Activated CD8-positive, alpha-beta memory T cell treated with anti-CD3 and anti-CD28 coated beads, Interleukin-2, amount 50 U/mL, for 1 hour (primary cell): Measurements from ENCODE around the gene TRAPPC1.
A peak's percentile ranks its signal among the peaks of the same experiment; 100 is the strongest.

Experiments used
- DNase-seq: peaks from one replicate; pipeline ENCODE4 v3.0.0-alpha.2; 2020; ENCODE audit errors: extremely low read depth

The TRAPPC1 gene

GRCh38 chr17:7940743-7941142 is 9.0 kb upstream of the TRAPPC1 start:
- DNase-seq, result no peak

DNA sequence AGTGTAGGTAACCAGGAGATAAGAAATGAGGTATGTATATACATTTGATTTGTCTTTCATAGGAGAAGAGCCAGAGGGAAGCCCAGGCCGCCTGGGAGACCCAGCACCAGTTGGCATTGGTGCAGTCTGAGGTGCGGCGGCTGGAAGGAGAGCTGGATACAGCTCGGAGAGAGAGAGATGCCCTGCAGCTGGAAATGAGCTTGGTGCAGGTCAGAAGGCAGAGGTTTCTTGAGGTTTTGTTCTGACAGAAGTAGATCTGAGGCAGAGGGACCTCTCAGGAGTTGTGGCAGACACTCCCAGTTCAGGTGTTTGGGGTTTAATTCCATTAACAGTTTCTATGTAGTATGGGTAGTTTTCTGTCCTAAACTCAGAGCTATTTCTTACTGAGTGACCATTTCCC is 8.3 kb upstream of the TRAPPC1 start:
- DNase-seq, result no peak

- DNase-seq, result no peak
Measured at GRCh38 chr17:7935859-7936258, 4.1 kb upstream of the TRAPPC1 start.

DNA sequence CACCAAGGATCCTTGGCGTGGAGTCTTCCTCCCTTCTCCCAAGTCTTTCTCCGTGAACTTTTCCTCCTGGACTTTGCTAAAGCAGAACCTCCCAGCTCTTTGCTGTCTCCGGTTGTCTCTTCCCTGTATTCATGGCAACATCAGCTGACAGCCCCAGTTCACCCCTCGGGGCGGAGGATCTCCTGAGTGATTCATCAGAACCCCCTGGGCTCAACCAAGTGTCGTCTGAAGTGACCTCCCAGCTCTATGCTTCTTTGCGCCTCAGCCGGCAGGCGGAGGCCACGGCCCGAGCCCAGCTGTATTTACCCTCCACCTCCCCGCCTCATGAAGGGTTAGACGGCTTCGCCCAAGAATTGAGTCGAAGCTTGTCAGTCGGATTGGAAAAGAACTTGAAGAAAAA is 1.2 kb upstream of the TRAPPC1 start:
- DNase-seq, result no peak

DNA sequence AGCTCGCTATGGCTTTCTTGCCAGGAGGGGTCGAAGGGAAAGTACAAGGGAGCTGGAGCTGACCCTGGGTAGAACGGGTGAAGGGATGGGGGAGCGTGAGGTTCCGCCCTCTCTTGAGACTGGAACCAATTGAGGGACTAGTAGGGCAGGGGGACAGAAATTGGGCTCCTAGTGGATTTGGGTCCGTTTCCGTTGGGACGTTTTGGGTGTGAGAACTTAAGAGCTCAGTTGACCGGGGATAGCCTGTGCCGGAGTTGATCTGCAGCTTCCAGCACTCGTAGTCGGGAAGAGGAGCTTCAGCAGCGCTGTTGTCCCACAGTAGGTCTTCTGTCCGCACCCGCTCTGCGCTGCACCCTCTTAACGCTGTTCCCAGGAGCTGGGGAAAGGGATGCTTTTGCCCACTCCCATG is 741 bp upstream of the TRAPPC1 start:
- no peak for DNase-seq

DNA sequence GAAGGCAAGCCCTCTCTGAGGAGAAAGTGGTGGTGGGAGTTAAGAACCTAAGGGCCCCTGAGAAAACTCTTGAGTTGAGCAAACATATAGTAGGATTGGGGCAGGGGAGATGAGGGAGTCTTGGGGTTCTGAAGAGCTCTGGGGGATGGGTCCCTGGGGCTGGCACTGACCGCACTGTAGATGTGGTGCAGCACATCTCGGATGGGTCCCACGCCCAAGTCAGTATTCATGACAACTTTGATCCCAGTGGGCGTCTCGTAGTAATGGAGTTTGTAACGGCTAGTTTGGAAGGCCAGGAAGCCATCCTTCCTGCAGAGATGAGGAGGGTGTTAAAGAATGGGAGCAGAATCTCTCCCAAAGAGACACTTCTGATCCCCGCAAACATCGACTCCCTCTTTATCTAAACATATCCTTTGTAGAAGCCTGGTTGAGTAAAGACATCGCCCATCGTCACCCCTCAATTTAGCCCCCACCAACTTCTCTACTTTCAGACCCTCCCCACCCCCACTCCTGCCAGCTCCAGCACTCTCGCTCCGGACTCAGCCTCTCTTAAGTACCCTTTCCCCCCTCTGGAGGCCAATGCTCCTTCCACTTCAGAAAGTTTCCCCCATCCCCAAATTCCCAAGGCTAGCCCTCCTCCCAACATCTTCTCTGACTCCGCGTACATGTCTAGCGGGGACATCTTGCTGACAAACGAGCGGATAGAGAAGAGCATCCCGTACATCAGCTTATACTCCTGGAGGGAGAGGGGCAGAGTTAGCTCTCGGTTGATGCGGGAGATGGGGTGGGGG is 710 bp downstream of the TRAPPC1 start:
- no peak for DNase-seq

GRCh38 chr17:7929158-7930023 is 2.4 kb downstream of the TRAPPC1 start, which contains the start of gene KCNAB3:
Gene KCNAB3, minus strand, starts transcription at chr17:7929856. Its CDS starts 421 bp downstream, at chr17:7929435.
- no peak for DNase-seq

GRCh38 chr17:7927596-7927995 is 4.2 kb downstream of the TRAPPC1 start:
- no peak for DNase-seq

DNA sequence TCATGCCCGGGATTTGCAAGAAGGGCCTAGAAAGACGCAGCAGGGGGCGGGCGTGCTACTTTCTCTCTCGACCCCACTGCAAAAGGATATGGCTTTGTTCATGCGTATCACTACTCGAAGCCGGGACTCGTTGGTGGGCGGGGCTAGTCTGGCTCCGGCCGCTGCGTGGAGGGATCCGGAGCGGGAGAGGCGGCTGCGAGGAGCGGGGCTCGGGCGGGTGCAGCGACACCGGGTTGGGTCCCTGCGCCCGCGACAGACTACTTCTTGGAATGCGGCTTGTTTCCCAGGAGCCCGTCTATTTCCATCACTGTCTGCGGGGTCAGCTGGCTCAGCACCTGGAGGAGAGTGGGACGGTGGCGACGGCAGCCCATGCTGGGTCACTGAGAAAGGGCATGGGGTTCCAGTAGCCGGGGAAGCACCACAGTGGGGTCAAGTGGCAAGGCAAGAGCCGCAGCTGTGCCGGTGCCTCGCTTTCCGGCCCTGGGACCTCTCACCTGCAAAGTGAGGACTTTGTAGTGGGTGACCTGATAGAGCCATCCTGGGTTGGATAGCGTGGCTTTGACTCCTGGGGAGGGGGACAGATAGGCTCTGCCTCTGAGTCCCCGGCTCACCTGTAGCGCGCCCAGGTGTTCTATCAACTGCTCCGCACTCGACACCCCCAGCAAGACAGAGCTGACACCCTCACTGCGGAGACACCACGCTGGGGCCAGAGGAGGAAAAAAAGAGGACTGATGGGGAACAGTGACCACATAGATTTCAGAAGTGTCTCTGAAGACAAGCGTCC is 8.7 kb downstream of the TRAPPC1 start:
- DNase-seq, result peak; percentile 54

DNA sequence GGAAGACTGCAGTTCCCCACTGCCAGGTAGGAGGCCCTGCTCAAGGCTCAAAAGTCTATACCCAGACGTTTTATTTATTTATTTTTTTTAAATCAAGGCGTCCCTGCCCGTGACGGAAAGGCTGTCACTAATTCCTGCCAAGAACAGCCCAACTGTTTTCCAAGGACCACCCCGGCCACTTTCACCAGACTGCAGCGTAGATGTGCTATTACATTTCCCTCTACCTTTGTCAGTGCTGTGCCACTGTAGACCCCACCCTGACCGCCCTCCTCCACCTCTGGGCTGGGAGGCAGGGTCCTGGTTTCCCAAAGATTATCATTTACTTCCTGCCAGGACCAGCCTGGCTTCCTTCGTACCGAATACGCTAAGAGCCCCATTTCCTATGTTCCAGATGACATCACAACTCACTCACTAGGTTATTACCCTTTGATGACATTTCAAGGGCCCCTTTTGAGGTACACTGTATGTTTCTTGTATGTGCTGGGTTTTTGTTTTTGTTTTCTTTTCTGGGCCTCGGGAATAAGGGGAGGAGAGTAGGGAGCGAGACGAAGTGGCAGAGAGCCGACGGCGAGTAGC is 9.4 kb downstream of the TRAPPC1 start:
- no peak for DNase-seq

DNA sequence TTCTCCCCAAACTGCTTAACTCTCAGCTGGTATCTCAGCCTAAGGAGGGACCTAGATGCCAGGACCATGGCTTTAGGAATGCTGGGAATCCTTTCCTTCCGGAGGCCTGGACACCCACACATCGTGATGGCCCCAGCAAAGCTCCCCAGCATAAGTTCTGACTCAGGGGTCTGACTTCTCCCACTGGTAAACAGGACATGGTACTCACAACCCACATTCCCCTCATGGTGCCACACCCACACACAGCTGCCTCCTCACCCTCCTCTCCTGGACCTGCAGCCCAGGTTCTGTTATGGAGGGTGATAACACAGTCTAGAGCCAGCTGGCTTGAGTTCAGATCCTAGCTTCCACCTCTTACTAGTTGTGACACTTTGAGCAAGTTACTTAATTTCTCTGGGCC is 14.9 kb downstream of the TRAPPC1 start:
- no peak for DNase-seq

GRCh38 chr17:7916385-7916682 is 15.4 kb downstream of the TRAPPC1 start:
- DNase-seq, result no peak

GRCh38 chr17:7915611-7916384 is 15.9 kb downstream of the TRAPPC1 start, which contains the start of gene RNF227:
Gene RNF227, minus strand, starts transcription at chr17:7916289. Its CDS starts 94 bp downstream, at chr17:7916195.
- DNase-seq, result peak; percentile 60

GRCh38 chr17:7915179-7915610 is 16.6 kb downstream of the TRAPPC1 start:
- no peak for DNase-seq

GRCh38 chr17:7912927-7913524 is 18.7 kb downstream of the TRAPPC1 start:
- no peak for DNase-seq

DNA sequence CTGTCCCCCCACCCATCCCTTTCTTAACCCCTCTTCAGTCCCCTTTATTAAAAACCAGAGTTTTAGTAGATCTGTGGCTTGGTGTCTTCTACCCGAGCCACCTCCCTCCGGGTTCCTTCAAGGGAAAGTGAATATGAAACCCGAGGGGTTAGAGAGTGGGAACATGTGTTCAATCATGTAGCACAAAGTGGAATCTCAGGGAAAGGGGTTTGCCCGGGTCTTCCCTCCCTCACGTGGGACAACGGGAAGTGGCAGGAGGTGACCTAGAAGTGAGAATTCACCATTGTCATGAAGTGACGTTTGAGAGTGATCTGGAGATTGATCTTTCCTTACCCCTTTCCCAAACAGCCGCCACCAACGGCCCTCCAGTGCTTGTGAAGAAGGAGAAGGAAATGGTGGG is 20.6 kb downstream of the TRAPPC1 start:
- no peak for DNase-seq

GRCh38 chr17:7910711-7911110 is 21.0 kb downstream of the TRAPPC1 start:
- DNase-seq, result no peak

DNA sequence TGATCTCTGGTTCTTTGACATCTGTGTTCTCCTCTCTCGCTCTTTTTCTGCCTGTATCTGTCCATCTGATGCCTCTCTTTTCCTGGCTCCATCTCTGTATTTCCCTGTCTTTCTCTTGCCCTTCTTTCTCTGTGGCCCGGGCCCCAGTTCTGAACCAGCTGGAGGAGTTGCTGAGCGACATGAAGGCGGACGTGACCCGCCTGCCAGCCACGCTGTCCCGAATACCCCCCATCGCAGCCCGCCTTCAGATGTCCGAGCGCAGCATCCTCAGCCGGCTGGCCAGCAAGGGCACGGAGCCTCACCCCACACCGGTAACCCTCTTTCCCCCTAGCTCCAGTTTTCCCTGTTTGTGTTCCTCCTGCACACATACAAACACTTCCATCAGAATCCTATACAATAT is 21.5 kb downstream of the TRAPPC1 start:
- no peak for DNase-seq

- DNase-seq, result no peak
Measured at GRCh38 chr17:7909089-7909488, 22.7 kb downstream of the TRAPPC1 start.
